Duodenal mucosa (tissue), 2 donors: Measurements from ENCODE around the gene TCF25.

Experiments
- H3K27ac ChIP-seq: one replicate; pipeline ENCODE4 v1.7.0; 2013; ENCODE audit warnings: low read depth, low read length
- H3K27me3 ChIP-seq, 2 donors: one replicate each; pipeline ENCODE4 v1.7.0; 2013; ENCODE audit warnings: low read length in 2 of 2, control low read depth in 1 of 2; ENCODE audit not compliant: insufficient read depth in 2 of 2, control insufficient read depth in 1 of 2
- H3K36me3 ChIP-seq, 2 donors: one replicate each; pipeline ENCODE4 v1.7.0; 2013; ENCODE audit warnings: low read length in 2 of 2, control low read depth in 1 of 2; ENCODE audit not compliant: insufficient read depth in 2 of 2, control insufficient read depth in 1 of 2
- H3K4me1 ChIP-seq, 2 donors: one replicate each; pipeline ENCODE4 v1.7.0; 2013; ENCODE audit warnings: low read length in 2 of 2, control low read depth in 1 of 2; ENCODE audit not compliant: insufficient read depth in 2 of 2, control insufficient read depth in 1 of 2
- H3K4me3 ChIP-seq, 2 donors: one replicate each; pipeline ENCODE4 v1.7.0; 2013; ENCODE audit warnings: low read length in 2 of 2, low read depth in 1 of 2
- H3K9ac ChIP-seq, 2 donors: one replicate each; pipeline ENCODE4 v1.7.0; 2013; ENCODE audit warnings: low read length in 2 of 2, low read depth in 1 of 2
- H3K9me3 ChIP-seq, 2 donors: one replicate each; pipeline ENCODE4 v1.7.0; 2013; ENCODE audit warnings: low read length in 2 of 2, control low read depth in 1 of 2; ENCODE audit not compliant: control insufficient read depth in 1 of 2

The TCF25 gene

DNA sequence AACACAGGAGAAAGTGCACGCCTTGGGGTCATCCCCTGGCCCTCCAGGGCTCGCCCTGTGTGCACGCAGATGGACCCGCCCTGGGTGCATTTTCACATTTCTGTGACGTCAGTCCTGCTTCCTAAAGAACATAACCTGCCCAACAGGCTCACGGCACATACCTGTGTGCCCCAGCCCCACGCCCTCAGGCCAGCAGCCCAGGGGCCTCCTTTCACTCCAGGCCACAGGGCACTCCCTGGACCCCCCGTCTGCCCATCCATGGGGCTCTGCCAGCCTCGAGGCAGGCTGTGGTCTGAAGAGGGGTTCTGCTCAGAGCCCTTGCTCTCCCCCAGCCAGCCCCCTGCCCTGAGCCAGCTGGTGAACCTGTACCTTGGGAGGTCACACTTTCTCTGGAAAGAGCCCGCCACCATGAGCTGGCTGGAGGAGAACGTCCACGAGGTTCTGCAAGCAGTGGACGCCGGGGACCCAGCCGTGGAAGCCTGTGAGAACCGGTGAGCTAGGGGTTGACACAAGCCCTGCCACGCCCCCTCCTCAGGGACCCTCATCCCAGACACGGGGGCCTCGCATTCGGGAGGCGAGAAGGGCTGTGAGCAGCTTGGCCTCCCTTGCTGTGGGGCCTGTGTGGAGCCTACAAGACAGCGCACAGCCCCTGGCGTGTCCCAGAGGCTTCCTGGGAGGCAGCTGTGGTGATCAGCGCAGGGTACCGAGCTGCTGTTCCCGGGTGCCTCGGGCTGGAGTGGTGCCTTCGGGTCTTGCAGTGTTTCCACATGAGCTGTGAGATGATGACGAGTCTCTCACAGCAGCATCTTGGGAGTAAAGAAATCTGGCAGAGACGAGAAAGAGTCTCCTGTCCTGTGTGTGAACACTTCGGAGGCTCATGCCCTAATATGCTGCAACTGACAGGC lies 31.5 kb downstream of the TCF25 start:
- Histone ChIP-seq H3K27me3 (no peaks in the 10 kb centered on the region), H3K27ac (no peak overlapping the region), H3K9me3 (no peaks in the 10 kb centered on the region), H3K4me1 (no peaks in the 10 kb centered on the region), H3K36me3 (peaks cover 32 to 69% of the 10 kb centered on the region in 2 donors), H3K4me3 (no peak overlapping the region), H3K9ac (no peak overlapping the region)

- no peak overlapping the region for H3K9ac ChIP-seq
- H3K36me3 ChIP-seq: peaks cover 30 to 63% of the 10 kb centered on the region in 2 donors
- no peaks in the 10 kb centered on the region for H3K4me1 ChIP-seq
- no peak overlapping the region for H3K27ac ChIP-seq
- H3K9me3 ChIP-seq: no peaks in the 10 kb centered on the region
- H3K27me3 ChIP-seq: no peaks in the 10 kb centered on the region
- no peak overlapping the region for H3K4me3 ChIP-seq
Observed at GRCh38 chr16:89905511-89906139, 32.2 kb downstream of the TCF25 start.

GRCh38 chr16:89906140-89907025 lies 33.0 kb downstream of the TCF25 start:
- no peak overlapping the region for H3K9ac ChIP-seq
- no peaks in the 10 kb centered on the region for H3K4me1 ChIP-seq
- peaks cover 31 to 64% of the 10 kb centered on the region in 2 donors for H3K36me3 ChIP-seq
- H3K9me3 ChIP-seq: no peaks in the 10 kb centered on the region
- no peak overlapping the region for H3K4me3 ChIP-seq
- no peak overlapping the region for H3K27ac ChIP-seq
- no peaks in the 10 kb centered on the region for H3K27me3 ChIP-seq

- no peak overlapping the region for H3K27ac ChIP-seq
- no peak overlapping the region for H3K9ac ChIP-seq
- H3K9me3 ChIP-seq: no peaks in the 10 kb centered on the region
- no peaks in the 10 kb centered on the region for H3K4me1 ChIP-seq
- H3K4me3 ChIP-seq: no peak overlapping the region
- H3K36me3 ChIP-seq: peaks cover 32 to 65% of the 10 kb centered on the region in 2 donors
- H3K27me3 ChIP-seq: no peaks in the 10 kb centered on the region
Observed at GRCh38 chr16:89907055-89907814, 33.8 kb downstream of the TCF25 start.

- H3K36me3 ChIP-seq: peaks cover 32 to 62% of the 10 kb centered on the region in 2 donors
- H3K4me3 ChIP-seq: no peak overlapping the region
- no peak overlapping the region for H3K27ac ChIP-seq
- H3K9me3 ChIP-seq: no peaks in the 10 kb centered on the region
- H3K9ac ChIP-seq: no peak overlapping the region
- no peaks in the 10 kb centered on the region for H3K4me1 ChIP-seq
- H3K27me3 ChIP-seq: no peaks in the 10 kb centered on the region
Observed at GRCh38 chr16:89908236-89908635, 34.8 kb downstream of the TCF25 start.

DNA sequence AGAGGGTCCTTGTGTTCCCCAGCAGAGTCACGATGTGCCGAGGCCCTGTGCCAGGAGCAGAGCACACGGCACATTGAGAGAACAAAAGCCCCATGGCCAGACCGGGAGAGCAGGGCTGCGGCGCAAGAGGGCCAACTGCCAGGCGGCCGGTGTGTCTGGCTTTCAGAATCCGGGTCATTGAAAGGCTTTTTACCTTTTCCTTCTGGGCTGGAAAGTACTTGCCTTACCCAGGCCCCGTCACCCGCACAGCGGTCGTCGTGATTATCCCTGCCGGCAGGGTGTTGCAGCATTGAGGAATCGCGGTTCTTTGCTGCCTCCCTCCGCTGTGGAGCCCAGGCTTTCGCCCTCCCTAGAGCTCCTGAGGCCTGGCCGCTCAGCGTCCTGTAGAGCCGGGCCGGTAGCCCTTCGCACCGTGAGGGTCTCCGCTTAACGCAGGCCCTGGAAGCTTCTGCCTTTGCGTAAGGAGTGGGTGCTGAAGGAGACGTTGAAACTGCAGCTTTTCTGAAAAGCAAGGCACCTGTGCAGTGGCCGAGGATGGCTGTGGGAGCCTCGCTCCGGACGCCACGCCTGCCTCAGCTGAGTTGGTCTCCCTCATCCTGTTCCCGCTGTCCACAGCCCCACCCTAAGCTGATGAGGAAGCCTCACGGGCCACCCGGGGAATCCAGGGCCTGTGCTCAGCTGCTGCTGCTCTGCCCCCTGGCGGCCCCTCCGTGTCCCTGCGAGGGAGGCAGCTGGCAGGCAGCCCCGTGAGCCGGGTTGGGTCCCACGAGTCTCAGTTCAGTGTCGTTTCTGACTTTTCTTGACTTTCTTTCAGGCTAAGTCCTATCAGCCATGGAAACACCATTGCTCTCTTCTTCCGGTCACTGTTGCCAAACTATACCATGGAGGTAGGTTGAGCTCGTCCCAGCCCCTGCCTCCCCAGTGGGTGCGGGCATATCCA lies 36.7 kb downstream of the TCF25 start:
- H3K4me3 ChIP-seq: no peak overlapping the region
- no peaks in the 10 kb centered on the region for H3K4me1 ChIP-seq
- no peak overlapping the region for H3K27ac ChIP-seq
- H3K27me3 ChIP-seq: no peaks in the 10 kb centered on the region
- H3K9ac ChIP-seq: no peak overlapping the region
- H3K36me3 ChIP-seq: peaks cover 32 to 49% of the 10 kb centered on the region in 2 donors
- H3K9me3 ChIP-seq: no peaks in the 10 kb centered on the region

DNA sequence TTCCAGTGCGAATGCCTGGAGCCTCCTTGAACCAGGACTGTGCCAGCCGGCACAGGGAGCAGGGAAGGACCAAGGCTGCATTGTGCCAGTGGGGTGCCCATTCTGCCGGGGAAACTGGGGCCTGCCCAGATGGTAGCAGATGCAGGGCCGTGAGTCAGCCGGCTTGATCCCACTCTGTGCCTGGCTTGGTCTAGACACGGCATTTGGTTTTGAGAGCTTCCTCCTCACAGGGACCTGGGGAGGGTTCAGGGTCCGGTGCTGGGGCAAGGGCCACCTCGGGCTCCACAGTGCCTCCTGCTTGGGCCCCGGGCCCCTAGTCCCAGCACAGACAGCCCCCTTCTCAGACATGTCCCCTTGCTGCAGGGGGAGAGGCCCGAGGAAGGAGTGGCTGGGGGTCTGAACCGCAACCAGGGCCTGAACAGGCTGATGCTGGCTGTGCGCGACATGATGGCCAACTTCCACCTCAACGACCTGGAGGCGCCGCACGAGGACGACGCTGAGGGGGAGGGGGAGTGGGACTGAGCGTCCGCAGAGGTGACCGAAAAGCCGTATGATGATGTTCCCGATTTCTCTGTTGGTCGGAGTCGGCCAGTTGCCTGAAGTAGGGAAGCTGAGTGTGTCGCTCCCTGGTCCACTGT lies 37.4 kb downstream of the TCF25 start:
- no peaks in the 10 kb centered on the region for H3K27me3 ChIP-seq
- H3K9ac ChIP-seq: no peak overlapping the region
- no peaks in the 10 kb centered on the region for H3K9me3 ChIP-seq
- no peak overlapping the region for H3K4me3 ChIP-seq
- peaks cover 24 to 41% of the 10 kb centered on the region in 2 donors for H3K36me3 ChIP-seq
- H3K27ac ChIP-seq: no peak overlapping the region
- no peaks in the 10 kb centered on the region for H3K4me1 ChIP-seq

DNA sequence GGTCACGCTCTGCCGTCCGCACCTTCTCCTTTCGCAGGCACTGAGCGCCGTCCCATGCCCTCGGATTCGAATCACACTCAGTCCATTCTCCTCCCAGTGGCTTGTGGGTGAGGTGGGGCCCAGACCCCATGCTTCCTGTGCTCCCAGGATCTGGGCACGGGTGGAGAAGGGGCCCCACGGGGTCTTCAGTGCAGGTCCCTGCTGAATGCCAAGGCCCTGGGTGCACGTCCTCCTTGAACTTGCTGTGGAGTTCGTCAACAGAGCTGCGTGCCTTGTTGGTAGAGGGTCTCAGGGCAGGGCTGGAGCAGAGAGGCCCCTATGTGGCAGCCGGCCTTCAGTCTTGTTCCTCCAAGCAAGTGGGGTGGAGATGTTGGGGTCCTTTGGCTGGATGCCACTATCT lies 38.0 kb downstream of the TCF25 start:
- Histone ChIP-seq H3K36me3 (peaks cover 22 to 36% of the 10 kb centered on the region in 2 donors), H3K9me3 (no peaks in the 10 kb centered on the region), H3K9ac (no peak overlapping the region), H3K4me1 (no peaks in the 10 kb centered on the region), H3K4me3 (no peak overlapping the region), H3K27me3 (no peaks in the 10 kb centered on the region), H3K27ac (no peak overlapping the region)
